HepG2 (cell line): ENCODE data around the gene ZNF638. TPM values are rescaled to one million over a fixed set of nuclear protein-coding genes. Genes with fewer than 3 reads are reported as not detected.

Experiments
- ATAC-seq: fragments of 200-7000 bp; cut with Tn5 transposase; 3 replicates; pipeline ENCODE4 v1.9.1; 2020; ENCODE audit warnings: mild to moderate bottlenecking, moderate library complexity
- BruUV-seq: library from RNA; stranded (reverse); fragments of 400-500 nt; replicated peaks from 2 replicates; lab custom pipeline; 2021; lab: Mats Ljungman, UMichigan
- CTCF ChIA-PET: fragments of 300-600 bp; formaldehyde crosslinking; extraction: SDS; loops from one replicate; lab custom pipeline; 2021; ENCODE audit warnings: low total read pairs, inconsistent platforms, low intra/inter-chr PET ratio; lab: Yijun Ruan, JAX
- POLR2A ChIA-PET: fragments of 350-600 bp; sonication (Branson Sonifier 250); formaldehyde crosslinking; loops from one replicate; lab custom pipeline; 2020; ENCODE audit warnings: antibody characterized with exemption, inconsistent platforms; lab: Yijun Ruan, JAX
- DNase-seq: peaks from one replicate; pipeline ENCODE4 v3.0.0-alpha.2; 2015; ENCODE audit warnings: low spot score
- FAIRE-seq: peaks from 3 replicates; lab custom pipeline; 2011; peaks lifted over from hg19 to GRCh38; lab: Jason Lieb, UNC
- H2AFZ ChIP-seq: one replicate; pipeline ENCODE4 v1.6.1; 2011; ENCODE audit warnings: low read length, inconsistent platforms
- H3K27ac ChIP-seq: fragments of 300-600 bp; 3 replicates; pipeline ENCODE4 v1.8.0; 2011; ENCODE audit warnings: mixed run types, mild to moderate bottlenecking, mixed read lengths, low read length, inconsistent platforms; ENCODE audit not compliant: insufficient read depth; ENCODE audit errors: extremely low read length
- H3K27me3 ChIP-seq, 2 experiments: fragments of 200-600 bp in 1 of 2; 2 replicates in 1 of 2; 3 replicates in 1 of 2; pipeline versions ENCODE4 v1.6.0 to v1.8.0; 2011; ENCODE audit warnings: low read length in 2 of 2, mild to moderate bottlenecking in 2 of 2, moderate library complexity in 2 of 2, inconsistent platforms in 1 of 2; ENCODE audit not compliant: insufficient read depth in 2 of 2, control insufficient read depth in 1 of 2
- H3K36me3 ChIP-seq, 2 experiments: fragments of 200-600 bp in 1 of 2; replicated peaks in 1 of 2; 2 replicates in 1 of 2; 3 replicates in 1 of 2; pipeline versions ENCODE4 v1.5.1 to v1.8.0; 2011; ENCODE audit warnings: low read length in 2 of 2, inconsistent platforms in 1 of 2; ENCODE audit not compliant: insufficient read depth in 2 of 2, control insufficient read depth in 1 of 2
- H3K4me1 ChIP-seq: 2 replicates; pipeline ENCODE4 v1.5.1; 2012; ENCODE audit warnings: low read length, inconsistent platforms; ENCODE audit not compliant: insufficient read depth
- H3K4me2 ChIP-seq: 2 replicates; pipeline ENCODE4 v1.6.0; 2011; ENCODE audit warnings: low read depth, low read length, inconsistent platforms
- H3K4me3 ChIP-seq, 3 experiments: fragments of 200-600 bp in 1 of 3; sonication (generic), shearing (Covaris generic) in 1 of 3; replicated peaks in 1 of 3; 2 replicates each; pipeline ENCODE4 v1.5.1; 2011 to 2016; ENCODE audit warnings: low read length in 3 of 3, inconsistent platforms in 2 of 3, low read depth in 2 of 3, mild to moderate bottlenecking in 2 of 3, control low read depth in 1 of 3, mixed read lengths in 1 of 3; ENCODE audit not compliant: insufficient read depth in 1 of 3
- H3K79me2 ChIP-seq: one replicate; pipeline ENCODE4 v1.6.1; 2011; ENCODE audit warnings: low read length, inconsistent platforms; ENCODE audit not compliant: insufficient read depth
- H3K9ac ChIP-seq: 2 replicates; pipeline ENCODE4 v1.6.0; 2011; ENCODE audit warnings: mild to moderate bottlenecking, low read depth, low read length, inconsistent platforms; ENCODE audit not compliant: insufficient read depth
- H3K9me3 ChIP-seq: 2 replicates; pipeline ENCODE4 v1.5.1; 2012; ENCODE audit warnings: mild to moderate bottlenecking, low read length
- H4K20me1 ChIP-seq: 2 replicates; pipeline ENCODE4 v1.6.0; 2011; ENCODE audit warnings: inconsistent platforms, mild to moderate bottlenecking, low read length, moderate library complexity; ENCODE audit not compliant: insufficient read depth
- FOXP1 ChIP-seq, 2 experiments: fragments of 450-650 bp in 1 of 2; IDR thresholded peaks; 2 replicates each; pipeline ENCODE4 v1.6.1; 2017 to 2018; ENCODE audit warnings: antibody characterized with exemption in 1 of 2
- GPBP1L1 ChIP-seq: sonication (generic); formaldehyde crosslinking; IDR thresholded peaks from 2 replicates; pipeline ENCODE4 v1.5.0; 2020; ENCODE audit warnings: mild to moderate bottlenecking, missing genetic modification reagents
- KLF6 ChIP-seq: IDR thresholded peaks from 2 replicates; pipeline ENCODE4 v1.8.0; 2016; ENCODE audit warnings: missing biosample characterization, missing genetic modification reagents
- MAFF ChIP-seq: IDR thresholded peaks from 2 replicates; pipeline ENCODE4 v1.6.1; 2011; ENCODE audit warnings: low read depth, low read length, improper control_type of control experiment
- MBNL3 ChIP-seq: fragments of 250-450 bp; sonication (Bioruptor Pico); conservative IDR thresholded peaks from 2 replicates; pipeline ENCODE4 v1.8.0; 2022; ENCODE audit warnings: mild to moderate bottlenecking, inconsistent platforms
- MXD4 ChIP-seq: IDR thresholded peaks from 2 replicates; pipeline ENCODE4 v1.6.1; 2016; ENCODE audit warnings: mild to moderate bottlenecking, missing biosample characterization, missing genetic modification reagents
- NR1H2 ChIP-seq: sonication (generic); formaldehyde crosslinking; IDR thresholded peaks from 2 replicates; pipeline ENCODE4 v1.8.1; 2022; ENCODE audit warnings: low read depth, missing genetic modification reagents, borderline replicate concordance
- RORA ChIP-seq: sonication (generic); formaldehyde crosslinking; IDR thresholded peaks from 2 replicates; pipeline ENCODE4 v1.5.0; 2020; ENCODE audit warnings: mild to moderate bottlenecking, missing genetic modification reagents, moderate library complexity
- STAG1 ChIP-seq: sonication (generic); formaldehyde crosslinking; IDR thresholded peaks from 2 replicates; pipeline ENCODE4 v1.4.0; 2020; ENCODE audit warnings: missing genetic modification reagents
- ZBTB38 ChIP-seq: sonication (generic); formaldehyde crosslinking; IDR thresholded peaks from 2 replicates; pipeline ENCODE4 v1.5.1; 2020; ENCODE audit warnings: mild to moderate bottlenecking, missing genetic modification reagents
- ZFYVE20 ChIP-seq: sonication (generic); formaldehyde crosslinking; IDR thresholded peaks from 2 replicates; pipeline ENCODE4 v1.8.0; 2023; ENCODE audit warnings: low read depth, mild to moderate bottlenecking, moderate library complexity, missing genetic modification reagents, borderline replicate concordance
- ZGPAT ChIP-seq: IDR thresholded peaks from 2 replicates; pipeline ENCODE4 v1.6.1; 2016; ENCODE audit warnings: mild to moderate bottlenecking
- ZNF430 ChIP-seq: sonication (generic); formaldehyde crosslinking; IDR thresholded peaks from 2 replicates; pipeline ENCODE4 v1.9.0; 2021; ENCODE audit warnings: mild to moderate bottlenecking, missing genetic modification reagents
- WGBS: methylation state at CpG from one replicate; pipeline ENCODE4 v1.1.6; 2017; ENCODE audit warnings: low lambda C conversion rate; 5-methylcytosine and 5-hydroxymethylcytosine counted together
- in situ Hi-C: cut with HindIII; loops from 2 replicates; pipeline ENCODE4 v1.10.0; 2017; ENCODE audit warnings: low pct_unique_long_range_greater_than_20kb; ENCODE audit not compliant: extremely low pct_ligation_motif_present
- intact Hi-C: fragments of 100-400 bp; cut with micrococcal nuclease; formaldehyde crosslinking; loops from one replicate; pipeline ENCODE4 v1.10.0; 2022; ENCODE audit not compliant: unreplicated experiment
- polyA plus RNA-seq, 8 experiments: library from polyadenylated mRNA; depleted of rRNA in 3 of 8; stranded (reverse) in 7 of 8; unstranded in 1 of 8; fragments of >200 nt; fragmentation: Illumina TruSeq in 4 of 8; extraction: Trizol in 4 of 8; gene quantifications; 2 replicates each; pipeline versions ENCODE4 v1.2.1 to v1.2.3, GENCODE V29; 2011 to 2016; ENCODE audit warnings: low read depth in 4 of 8, missing spikeins in 1 of 8, mixed read lengths in 1 of 8; ENCODE audit not compliant: insufficient read depth in 1 of 8
- total RNA-seq, 5 experiments: library from RNA; depleted of rRNA; stranded (reverse); fragments of >200 nt; fragmentation: Illumina TruSeq; extraction: Trizol; gene quantifications; 2 replicates each; pipeline ENCODE4 v1.2.3, GENCODE V29; 2016; ENCODE audit warnings: low read depth in 1 of 5
- TF ChIP-seq, protein P1 (sequence below), 2 experiments: fragments of 450-650 bp in 1 of 2; sonication (generic) in 1 of 2; formaldehyde crosslinking; IDR thresholded peaks; 2 replicates each; pipeline versions ENCODE4 v1.5.0 to v1.8.0; 2020 to 2022; ENCODE audit warnings: mild to moderate bottlenecking in 1 of 2, missing genetic modification reagents in 1 of 2
- TF ChIP-seq, protein P2 (sequence below): sonication (generic); formaldehyde crosslinking; IDR thresholded peaks from 2 replicates; pipeline ENCODE4 v1.5.1; 2020; ENCODE audit warnings: missing genetic modification reagents, mild to moderate bottlenecking, borderline replicate concordance

The ZNF638 gene
- total and polyA plus RNA-seq, 2 of the 13 experiments (the other 11 are each of a cell fraction or from before 2014, with no cell fraction given), result 92.7 to 144 TPM

DNA sequence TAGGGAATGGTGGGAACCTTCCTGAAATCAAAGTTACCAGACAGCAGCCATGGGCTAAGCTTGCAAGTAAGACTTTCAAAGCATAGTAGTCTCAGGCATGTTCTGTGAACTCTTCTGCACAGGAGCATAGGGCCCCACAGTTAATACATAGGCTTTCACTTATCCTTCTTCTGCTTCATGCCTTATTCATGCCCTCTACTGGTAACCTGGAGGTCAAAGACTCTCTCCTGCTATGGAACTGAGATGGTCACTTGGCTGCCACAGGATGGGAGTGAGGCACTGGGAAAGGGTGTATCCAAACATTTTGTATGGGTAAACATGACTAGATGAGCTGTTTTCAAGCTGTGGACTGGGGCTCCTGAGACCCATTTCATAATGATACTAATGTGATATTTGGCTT, 49.1 kb upstream of the ZNF638 start (continued):
- TF ChIP-seq, protein P1, sequence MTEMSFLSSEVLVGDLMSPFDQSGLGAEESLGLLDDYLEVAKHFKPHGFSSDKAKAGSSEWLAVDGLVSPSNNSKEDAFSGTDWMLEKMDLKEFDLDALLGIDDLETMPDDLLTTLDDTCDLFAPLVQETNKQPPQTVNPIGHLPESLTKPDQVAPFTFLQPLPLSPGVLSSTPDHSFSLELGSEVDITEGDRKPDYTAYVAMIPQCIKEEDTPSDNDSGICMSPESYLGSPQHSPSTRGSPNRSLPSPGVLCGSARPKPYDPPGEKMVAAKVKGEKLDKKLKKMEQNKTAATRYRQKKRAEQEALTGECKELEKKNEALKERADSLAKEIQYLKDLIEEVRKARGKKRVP (CRISPR knock-in tag; IDR thresholded peaks at IDR 0.05), result no peak
- TF ChIP-seq STAG1, result peak; percentile 51

DNA sequence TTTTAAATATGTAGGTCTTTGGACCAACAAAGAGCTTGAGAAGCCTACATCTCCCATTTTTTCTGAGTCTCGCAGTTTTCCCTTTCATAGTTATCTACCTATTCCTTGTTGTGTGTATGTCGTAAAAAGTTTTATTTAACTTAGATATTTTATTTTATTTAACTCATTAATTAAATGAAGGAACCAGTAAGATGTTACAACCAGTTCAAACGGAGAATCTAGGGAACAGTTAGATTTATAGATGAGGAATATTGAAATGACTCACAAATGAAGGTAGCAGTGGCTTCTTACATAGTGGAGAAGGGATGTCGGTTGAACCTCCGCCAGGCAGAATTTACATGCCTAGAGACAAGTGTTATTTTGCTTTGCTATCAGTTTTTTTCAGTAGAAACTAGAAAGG, 48.5 kb upstream of the ZNF638 start:
- no peak overlapping the region for H3K4me2 ChIP-seq
- ChIA-PET POLR2A (no interaction called here), CTCF (interaction anchor here (1.5 kb wide), 1 partner anchor 126 kb away, joined by 6 read pairs; no protein-coding TSS in a partner anchor)
- BruUV-seq, result no TSS peak
- FAIRE-seq, result no peak
- H4K20me1 ChIP-seq, result no peaks in the 10 kb centered on the region
- in situ Hi-C loops, result no loop called here
- H3K4me1 ChIP-seq, result no peaks in the 10 kb centered on the region
- no peak for ATAC-seq
- intact Hi-C loops, result loop anchor here (5.0 kb wide), 1 partner anchor 126 kb away; no protein-coding TSS in a partner anchor
- 22% methylated on average over 5 of the region's 5 CpGs for WGBS
- H3K27ac ChIP-seq, result no peak overlapping the region
- H2AFZ ChIP-seq, result no peak overlapping the region
- no peak overlapping the region for H3K9ac ChIP-seq
- DNase-seq, result no peak
- H3K36me3 ChIP-seq, result no peaks in the 10 kb centered on the region
- no peaks in the 10 kb centered on the region for H3K9me3 ChIP-seq
- H3K27me3 ChIP-seq, result peaks cover 2 to 34% of the 10 kb centered on the region in 2 experiments; a peak in 4 of 5 replicates
- H3K4me3 ChIP-seq, result no peak overlapping the region
- no peaks in the 10 kb centered on the region for H3K79me2 ChIP-seq
- no peak for TF ChIP-seq ZBTB38 (CRISPR knock-in tag)
- no peak for TF ChIP-seq GPBP1L1 (CRISPR knock-in tag)
- TF ChIP-seq, protein P2, sequence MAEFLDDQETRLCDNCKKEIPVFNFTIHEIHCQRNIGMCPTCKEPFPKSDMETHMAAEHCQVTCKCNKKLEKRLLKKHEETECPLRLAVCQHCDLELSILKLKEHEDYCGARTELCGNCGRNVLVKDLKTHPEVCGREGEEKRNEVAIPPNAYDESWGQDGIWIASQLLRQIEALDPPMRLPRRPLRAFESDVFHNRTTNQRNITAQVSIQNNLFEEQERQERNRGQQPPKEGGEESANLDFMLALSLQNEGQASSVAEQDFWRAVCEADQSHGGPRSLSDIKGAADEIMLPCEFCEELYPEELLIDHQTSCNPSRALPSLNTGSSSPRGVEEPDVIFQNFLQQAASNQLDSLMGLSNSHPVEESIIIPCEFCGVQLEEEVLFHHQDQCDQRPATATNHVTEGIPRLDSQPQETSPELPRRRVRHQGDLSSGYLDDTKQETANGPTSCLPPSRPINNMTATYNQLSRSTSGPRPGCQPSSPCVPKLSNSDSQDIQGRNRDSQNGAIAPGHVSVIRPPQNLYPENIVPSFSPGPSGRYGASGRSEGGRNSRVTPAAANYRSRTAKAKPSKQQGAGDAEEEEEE, result no peak
- no peak for TF ChIP-seq ZFYVE20 (CRISPR knock-in tag)
- TF ChIP-seq ZGPAT (CRISPR knock-in tag), result no peak
- no peak for TF ChIP-seq NR1H2
- no peak for TF ChIP-seq KLF6 (CRISPR knock-in tag)
- TF ChIP-seq MAFF, result no peak
- TF ChIP-seq FOXP1 (IDR thresholded peaks at IDR 0.05), result no peak
- no peak for TF ChIP-seq FOXP1 (CRISPR knock-in tag; IDR thresholded peaks at IDR 0.05)
- no peak for TF ChIP-seq MBNL3 (CRISPR knock-in tag)
- no peak for TF ChIP-seq MXD4 (CRISPR knock-in tag)
- TF ChIP-seq ZNF430, result no peak
- no peak for TF ChIP-seq RORA
